Erythroblast (primary cell): ENCODE measurements around the gene EXTL1.

Experiments
- GATA1 ChIP-seq: IDR thresholded peaks from 2 replicates; pipeline ENCODE4 v1.6.1; 2011; ENCODE audit warnings: low read depth, mild to moderate bottlenecking, control low read depth, low read length, moderate library complexity
- POLR2A ChIP-seq: IDR thresholded peaks from 2 replicates; pipeline ENCODE4 v1.6.1; 2011; ENCODE audit warnings: mild to moderate bottlenecking, low read length

DNA sequence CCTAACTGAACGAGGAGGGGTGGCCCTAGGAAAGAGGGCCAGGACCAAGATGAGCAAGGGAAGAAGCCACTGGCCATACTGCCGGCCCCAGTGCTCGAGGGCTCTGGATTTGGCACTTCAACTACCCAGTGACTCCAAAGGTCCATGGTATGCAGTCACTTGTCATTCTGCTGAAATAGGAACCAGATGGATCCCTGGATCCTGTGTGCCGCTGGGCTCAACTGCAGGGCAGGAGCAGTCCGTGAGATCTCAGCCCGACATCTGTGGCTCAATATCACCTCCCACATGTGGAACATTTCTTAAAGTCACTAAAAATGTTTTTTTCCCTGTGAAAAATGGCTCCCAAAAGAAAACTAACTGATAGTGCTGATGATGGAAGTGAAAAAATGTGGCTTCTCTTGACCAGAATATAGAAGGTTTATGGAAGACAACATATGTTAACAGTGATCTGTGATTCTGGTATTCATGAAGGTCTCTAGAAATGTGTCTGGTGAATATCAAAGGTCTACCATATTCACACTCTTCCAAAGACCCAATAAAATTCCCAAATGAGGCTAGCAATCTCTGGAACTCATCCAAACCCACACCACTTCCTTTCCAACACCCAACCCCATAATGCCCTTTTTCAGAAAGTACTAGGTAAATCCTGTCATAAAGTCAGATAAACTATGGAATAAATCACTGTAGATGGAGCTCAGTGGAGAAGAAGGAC is 47.8 kb upstream of the EXTL1 start:
- TF ChIP-seq POLR2A (no peak), GATA1 (no peak)
